Astrocyte (in vitro differentiated cells and primary cell): ENCODE measurements around the gene CHST13.

ENCODE experiments used
- EZH2 ChIP-seq: IDR thresholded peaks from 2 replicates; pipeline ENCODE4 v1.6.1; 2012; ENCODE audit warnings: mild to moderate bottlenecking, low read length, inconsistent platforms; ENCODE audit not compliant: insufficient read depth
- TF ChIP-seq, protein P1 (sequence below): IDR thresholded peaks from 2 replicates; pipeline ENCODE4 v1.5.1; 2011; ENCODE audit warnings: low read depth, mild to moderate bottlenecking, inconsistent platforms, low read length, moderate library complexity; ENCODE audit not compliant: insufficient read depth

DNA sequence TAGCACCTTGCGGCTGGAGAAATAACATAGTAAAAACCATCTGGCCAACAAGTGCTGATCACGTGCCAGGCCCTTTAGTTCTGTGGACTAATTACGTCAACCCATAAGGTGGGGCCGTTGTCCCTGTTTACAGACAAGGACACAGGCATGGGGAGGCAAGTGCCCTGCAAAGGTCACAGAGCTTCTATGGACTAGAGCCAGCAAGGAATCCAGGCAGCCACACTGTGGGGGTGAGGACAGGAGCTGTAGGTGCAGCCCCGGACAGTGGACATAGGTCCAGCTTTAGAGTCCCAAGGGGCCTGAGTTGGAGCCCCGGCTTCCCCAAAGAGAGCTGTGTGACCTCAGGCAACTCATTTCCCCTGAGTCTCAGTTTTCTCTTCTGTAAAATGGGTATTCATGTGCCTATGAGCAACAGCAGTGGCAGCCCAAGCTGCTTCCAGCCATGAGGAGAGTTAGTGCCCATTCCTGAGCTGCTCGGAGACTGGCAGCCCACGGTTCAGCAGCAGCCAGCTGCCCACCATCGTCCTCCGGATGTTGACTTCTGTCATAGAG, 13.9 kb downstream of the CHST13 start:
- TF ChIP-seq, protein P1, sequence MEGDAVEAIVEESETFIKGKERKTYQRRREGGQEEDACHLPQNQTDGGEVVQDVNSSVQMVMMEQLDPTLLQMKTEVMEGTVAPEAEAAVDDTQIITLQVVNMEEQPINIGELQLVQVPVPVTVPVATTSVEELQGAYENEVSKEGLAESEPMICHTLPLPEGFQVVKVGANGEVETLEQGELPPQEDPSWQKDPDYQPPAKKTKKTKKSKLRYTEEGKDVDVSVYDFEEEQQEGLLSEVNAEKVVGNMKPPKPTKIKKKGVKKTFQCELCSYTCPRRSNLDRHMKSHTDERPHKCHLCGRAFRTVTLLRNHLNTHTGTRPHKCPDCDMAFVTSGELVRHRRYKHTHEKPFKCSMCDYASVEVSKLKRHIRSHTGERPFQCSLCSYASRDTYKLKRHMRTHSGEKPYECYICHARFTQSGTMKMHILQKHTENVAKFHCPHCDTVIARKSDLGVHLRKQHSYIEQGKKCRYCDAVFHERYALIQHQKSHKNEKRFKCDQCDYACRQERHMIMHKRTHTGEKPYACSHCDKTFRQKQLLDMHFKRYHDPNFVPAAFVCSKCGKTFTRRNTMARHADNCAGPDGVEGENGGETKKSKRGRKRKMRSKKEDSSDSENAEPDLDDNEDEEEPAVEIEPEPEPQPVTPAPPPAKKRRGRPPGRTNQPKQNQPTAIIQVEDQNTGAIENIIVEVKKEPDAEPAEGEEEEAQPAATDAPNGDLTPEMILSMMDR: no peak
- TF ChIP-seq EZH2: no peak
